Gastroesophageal sphincter (tissue), 4 donors: ENCODE measurements around the gene CHRNA7. TPM values are rescaled to one million over a fixed set of nuclear protein-coding genes. Genes with fewer than 3 reads are reported as not detected.
"Not testable (repeated sequence)": the region's sequence is repeated elsewhere in the genome, so short reads cannot be mapped to it uniquely, and the experiment has no call there.

Source experiments
- ATAC-seq: fragments of 150-250 bp; one replicate; pipeline ENCODE4 v1.9.1; 2016; ENCODE audit warnings: mild to moderate bottlenecking, moderate library complexity
- H3K27ac ChIP-seq, 4 donors: fragments of 200-600 bp; sonication (generic) in 3 of 4; 1 replicate in 3 of 4; 2 replicates in 1 of 4; pipeline ENCODE4 v1.5.1; 2016 to 2019
- H3K27me3 ChIP-seq: fragments of 200-600 bp; sonication (generic); one replicate; pipeline ENCODE4 v1.5.1; 2019
- H3K36me3 ChIP-seq, 2 donors: fragments of 200-600 bp; sonication (generic); one replicate each; pipeline ENCODE4 v1.5.1; 2019; ENCODE audit warnings: control low read depth in 1 of 2
- H3K4me1 ChIP-seq, 3 donors: fragments of 200-600 bp; sonication (generic); 1 replicate in 2 of 3; 2 replicates in 1 of 3; pipeline ENCODE4 v1.5.1; 2016 to 2019; ENCODE audit warnings: control low read depth in 2 of 3
- H3K4me3 ChIP-seq, 2 donors: fragments of 200-600 bp; sonication (generic); one replicate each; pipeline ENCODE4 v1.5.1; 2019; ENCODE audit warnings: mild to moderate bottlenecking in 1 of 2, moderate library complexity in 1 of 2
- H3K9me3 ChIP-seq, 3 donors: fragments of 200-600 bp; sonication (generic); one replicate each; pipeline ENCODE4 v1.5.1; 2017 to 2019; ENCODE audit warnings: control low read depth in 2 of 3
- EP300 ChIP-seq: sonication (generic); formaldehyde crosslinking; IDR thresholded peaks from one replicate; pipeline ENCODE4 v1.6.1; 2017; ENCODE audit warnings: antibody characterized with exemption, mild to moderate bottlenecking
- POLR2A ChIP-seq, 2 donors: fragments of 450-650 bp; IDR thresholded peaks; one replicate each; pipeline ENCODE4 v1.6.1; 2017; ENCODE audit warnings: antibody characterized with exemption in 2 of 2, mild to moderate bottlenecking in 2 of 2, moderate library complexity in 1 of 2
- POLR2AphosphoS5 ChIP-seq: sonication (generic); formaldehyde crosslinking; IDR thresholded peaks from one replicate; pipeline ENCODE4 v1.6.1; 2017; ENCODE audit warnings: antibody characterized with exemption
- WGBS, 2 donors: methylation state at CpG; one replicate each; pipeline ENCODE4 v1.1.5; 2018; ENCODE audit warnings: low coverage in 1 of 2; 5-methylcytosine and 5-hydroxymethylcytosine counted together
- total RNA-seq, 4 donors: library from RNA; depleted of rRNA; stranded (reverse); fragments of >200 nt; gene quantifications; one replicate each; pipeline ENCODE4 v1.1.0, GENCODE V29; 2016
- TF ChIP-seq, protein P1 (sequence below), 4 experiments: fragments of 200-600 bp in 2 of 4; fragments of 450-650 bp in 2 of 4; sonication (generic) in 1 of 4; IDR thresholded peaks; one replicate each; pipeline ENCODE4 v1.5.1; 2017 to 2019; ENCODE audit warnings: antibody characterized with exemption in 4 of 4, mild to moderate bottlenecking in 2 of 4, moderate library complexity in 2 of 4

Gene CHRNA7
- total RNA-seq, 4 donors from 2014 or later, result 0.13 to 2.5 (median 1.0) TPM

DNA sequence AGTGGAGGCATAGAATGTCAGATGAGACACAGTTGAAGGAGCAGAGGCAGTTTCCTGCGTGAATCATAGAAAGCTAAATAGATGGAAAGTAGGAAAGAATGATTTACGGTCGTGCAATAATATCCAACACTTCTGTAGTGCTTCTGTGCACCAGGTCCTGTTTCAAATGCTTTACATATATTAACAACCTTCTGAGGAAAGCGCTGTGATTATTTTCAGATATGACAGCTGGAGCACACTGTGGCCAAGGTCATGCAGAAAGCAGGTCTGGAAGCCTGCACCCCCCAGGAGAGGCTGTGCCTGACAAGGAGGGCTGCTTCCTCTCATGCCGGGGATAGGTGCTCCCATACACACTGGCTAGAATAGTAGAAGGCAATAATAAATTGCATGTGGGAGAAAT, 104.5 kb downstream of the CHRNA7 start:
- TF ChIP-seq, protein P1, sequence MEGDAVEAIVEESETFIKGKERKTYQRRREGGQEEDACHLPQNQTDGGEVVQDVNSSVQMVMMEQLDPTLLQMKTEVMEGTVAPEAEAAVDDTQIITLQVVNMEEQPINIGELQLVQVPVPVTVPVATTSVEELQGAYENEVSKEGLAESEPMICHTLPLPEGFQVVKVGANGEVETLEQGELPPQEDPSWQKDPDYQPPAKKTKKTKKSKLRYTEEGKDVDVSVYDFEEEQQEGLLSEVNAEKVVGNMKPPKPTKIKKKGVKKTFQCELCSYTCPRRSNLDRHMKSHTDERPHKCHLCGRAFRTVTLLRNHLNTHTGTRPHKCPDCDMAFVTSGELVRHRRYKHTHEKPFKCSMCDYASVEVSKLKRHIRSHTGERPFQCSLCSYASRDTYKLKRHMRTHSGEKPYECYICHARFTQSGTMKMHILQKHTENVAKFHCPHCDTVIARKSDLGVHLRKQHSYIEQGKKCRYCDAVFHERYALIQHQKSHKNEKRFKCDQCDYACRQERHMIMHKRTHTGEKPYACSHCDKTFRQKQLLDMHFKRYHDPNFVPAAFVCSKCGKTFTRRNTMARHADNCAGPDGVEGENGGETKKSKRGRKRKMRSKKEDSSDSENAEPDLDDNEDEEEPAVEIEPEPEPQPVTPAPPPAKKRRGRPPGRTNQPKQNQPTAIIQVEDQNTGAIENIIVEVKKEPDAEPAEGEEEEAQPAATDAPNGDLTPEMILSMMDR (IDR thresholded peaks at IDR 0.05), result no peak
- no peak for TF ChIP-seq POLR2A (IDR thresholded peaks at IDR 0.05)
- no peak for TF ChIP-seq POLR2AphosphoS5
- no peak for TF ChIP-seq EP300
- no peak for ATAC-seq
- Histone ChIP-seq H3K27me3 (peaks cover 16% of the 10 kb centered on the region), H3K27ac (no peak overlapping the region), H3K4me1 (no peaks in the 10 kb centered on the region), H3K9me3 (no peaks in the 10 kb centered on the region), H3K4me3 (no peak overlapping the region), H3K36me3 (no peaks in the 10 kb centered on the region)
- WGBS, 2 donors, result 40 to 44% methylated on average over 4 to 5 of the region's 5 CpGs

DNA sequence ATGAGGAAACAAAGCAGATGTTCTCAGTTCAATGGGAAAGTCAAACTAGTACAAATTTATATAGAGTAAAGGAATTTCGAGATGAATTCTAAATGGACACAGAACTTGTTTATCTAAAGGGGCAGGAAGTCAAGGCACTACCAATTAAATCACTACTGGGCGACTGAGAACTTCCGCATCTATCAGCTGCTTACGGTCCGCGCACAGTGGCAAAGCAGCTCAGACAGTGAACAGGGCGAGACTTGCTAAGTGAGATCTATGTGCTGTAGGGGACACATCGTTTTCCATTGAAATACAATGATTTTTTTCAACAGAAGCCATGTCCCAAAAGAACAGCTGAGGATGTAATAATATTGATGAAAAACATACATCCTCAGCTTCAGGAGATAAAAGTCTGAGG, 105.0 kb downstream of the CHRNA7 start:
- H3K4me3 ChIP-seq, result no peak overlapping the region
- WGBS, 2 donors, result 35 to 46% methylated on average over 8 of the region's 8 CpGs
- no peaks in the 10 kb centered on the region for H3K9me3 ChIP-seq
- peaks cover 16% of the 10 kb centered on the region for H3K27me3 ChIP-seq
- TF ChIP-seq, protein P1 (IDR thresholded peaks at IDR 0.05), result no peak
- no peak for TF ChIP-seq EP300
- TF ChIP-seq POLR2AphosphoS5, result no peak
- TF ChIP-seq POLR2A (IDR thresholded peaks at IDR 0.05), result no peak
- H3K4me1 ChIP-seq, result no peaks in the 10 kb centered on the region
- no peaks in the 10 kb centered on the region for H3K36me3 ChIP-seq
- ATAC-seq, result no peak
- no peak overlapping the region for H3K27ac ChIP-seq

DNA sequence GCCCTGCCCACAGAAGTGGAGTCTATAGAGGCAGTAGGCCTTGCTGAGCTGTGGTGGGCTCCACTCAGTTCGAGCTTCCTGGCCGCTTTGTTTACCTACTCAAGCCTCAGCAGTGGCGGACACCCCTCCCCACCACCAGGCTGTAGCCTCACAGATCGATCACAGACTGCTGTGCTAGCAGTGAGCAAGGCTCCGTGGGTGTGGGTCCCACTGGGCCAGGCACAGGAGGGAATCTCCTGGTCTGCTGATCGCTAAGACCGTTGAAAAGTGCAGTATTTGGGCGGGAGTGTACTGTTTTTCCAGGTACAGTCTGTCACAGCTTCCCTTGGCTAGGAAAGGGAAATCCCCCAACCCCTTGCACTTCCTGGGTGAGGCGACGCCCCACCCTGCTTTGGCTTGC, 115.2 kb downstream of the CHRNA7 start:
- not testable (repeated sequence) for H3K27me3 ChIP-seq, ATAC-seq, H3K4me3 ChIP-seq, H3K36me3 ChIP-seq, H3K27ac ChIP-seq, H3K9me3 ChIP-seq, H3K4me1 ChIP-seq
- WGBS, 2 donors, result 88% methylated on average over 8 of the region's 10 CpGs; no CpG with 5 or more reads in 1 of the 2 donors

DNA sequence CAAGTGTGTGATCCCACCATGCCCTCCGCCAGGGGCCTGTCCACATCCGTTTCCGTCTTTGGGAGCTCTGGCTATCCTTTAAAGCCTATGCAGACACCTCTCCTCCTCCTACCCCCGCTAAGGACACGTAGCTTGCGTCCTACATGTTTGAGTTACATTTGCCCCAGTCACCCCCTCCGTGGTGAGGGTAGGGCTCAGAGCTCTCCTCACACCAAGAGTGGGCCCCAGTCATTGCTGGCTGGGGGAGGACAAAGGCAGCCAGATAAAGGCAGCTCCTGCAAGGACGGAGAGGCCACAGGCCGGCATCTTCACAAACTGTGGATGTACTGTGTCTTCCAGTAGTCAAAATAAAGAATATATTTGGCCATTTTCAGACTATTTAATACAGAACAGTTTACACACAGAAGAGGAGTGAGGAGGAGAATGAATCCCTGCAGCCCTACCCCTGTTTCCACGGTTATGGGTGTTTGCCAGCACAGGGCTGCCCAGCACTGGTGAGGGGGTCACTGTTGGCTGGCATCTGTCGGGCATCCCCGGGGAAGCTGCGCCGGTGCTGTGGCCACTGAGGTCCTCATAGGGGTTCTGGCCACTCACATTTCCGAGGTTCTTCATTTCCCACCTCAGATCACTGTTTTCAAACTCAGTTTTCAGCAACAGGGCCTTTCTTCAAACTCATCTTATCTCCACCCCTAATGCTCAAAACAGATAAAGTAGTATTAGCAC, 118.7 kb downstream of the CHRNA7 start:
- no peaks in the 10 kb centered on the region for H3K36me3 ChIP-seq
- H3K4me3 ChIP-seq, result no peak overlapping the region
- TF ChIP-seq POLR2A (IDR thresholded peaks at IDR 0.05), result no peak
- TF ChIP-seq, protein P1 (IDR thresholded peaks at IDR 0.05), result no peak
- no peak for TF ChIP-seq POLR2AphosphoS5
- TF ChIP-seq EP300, result no peak
- no peaks in the 10 kb centered on the region for H3K27me3 ChIP-seq
- H3K4me1 ChIP-seq, result no peaks in the 10 kb centered on the region
- no peak for ATAC-seq
- 82 to 95% methylated on average over 8 to 10 of the region's 15 CpGs for WGBS, 2 donors
- H3K27ac ChIP-seq, result no peak overlapping the region
- H3K9me3 ChIP-seq, result no peaks in the 10 kb centered on the region

DNA sequence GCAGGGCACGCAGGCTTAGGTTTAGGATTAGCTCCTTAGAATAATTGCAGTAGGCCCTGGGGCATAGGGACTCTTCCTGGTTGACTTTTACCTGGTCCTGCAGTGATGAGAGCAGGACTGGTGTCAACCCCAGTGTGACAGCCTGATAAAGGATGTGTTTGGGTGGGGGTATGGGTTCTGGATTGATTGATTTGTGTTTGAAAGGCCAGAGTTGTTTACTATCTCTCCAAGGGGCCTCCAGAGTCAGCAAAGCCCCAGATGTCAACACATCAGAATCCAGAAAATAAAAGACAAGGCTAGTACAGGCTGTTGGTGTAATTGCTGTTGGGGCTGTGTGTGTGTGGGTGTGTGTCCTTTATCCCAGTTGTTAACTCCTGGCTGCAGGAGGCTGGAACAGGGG, 122.3 kb downstream of the CHRNA7 start:
- Histone ChIP-seq H3K27me3 (no peaks in the 10 kb centered on the region), H3K4me1 (no peaks in the 10 kb centered on the region), H3K36me3 (no peaks in the 10 kb centered on the region), H3K4me3 (no peak overlapping the region), H3K9me3 (no peaks in the 10 kb centered on the region), H3K27ac (no peak overlapping the region)
- TF ChIP-seq, protein P1 (IDR thresholded peaks at IDR 0.05), result no peak
- TF ChIP-seq EP300 (no peak), POLR2A (IDR thresholded peaks at IDR 0.05) (no peak), POLR2AphosphoS5 (no peak)
- ATAC-seq, result no peak
- 33% methylated on average over 1 of the region's 1 CpG; no CpG with 5 or more reads in 1 of the 2 donors for WGBS, 2 donors

DNA sequence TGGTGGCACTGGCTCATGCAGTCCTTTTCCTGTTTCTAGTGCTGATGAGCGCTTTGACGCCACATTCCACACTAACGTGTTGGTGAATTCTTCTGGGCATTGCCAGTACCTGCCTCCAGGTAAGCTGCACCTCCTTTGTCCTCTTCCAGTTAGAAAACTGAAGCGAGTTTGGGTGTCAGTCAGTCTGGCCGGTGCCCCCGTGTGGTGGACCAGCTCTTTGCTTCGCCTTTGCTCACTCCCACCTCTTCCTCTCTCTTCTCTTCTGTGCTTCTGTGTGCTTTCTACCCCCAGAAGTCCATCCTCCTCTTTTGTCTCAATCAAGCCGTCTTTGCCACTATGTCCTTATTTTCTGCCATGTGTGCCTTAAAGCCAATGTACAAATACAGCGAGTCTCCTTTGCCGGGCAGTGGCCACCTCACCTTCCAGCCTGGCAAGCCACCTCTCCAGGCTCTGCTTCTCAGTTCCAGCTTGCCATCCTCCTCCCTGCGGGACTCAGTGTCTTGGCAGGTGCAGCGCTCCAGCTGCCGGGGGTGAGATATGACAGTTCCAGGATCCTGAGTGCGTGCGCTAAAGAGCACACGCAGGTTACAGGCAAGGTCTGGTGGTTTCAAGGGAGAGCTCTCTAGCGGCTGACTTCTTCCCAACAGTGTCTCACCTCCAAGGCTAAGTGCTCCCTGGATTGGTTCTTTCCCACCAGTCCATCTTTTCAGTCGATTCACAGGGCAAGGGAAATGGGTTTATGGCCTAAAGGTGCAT, 123.7 kb downstream of the CHRNA7 start:
- not testable (repeated sequence) for H3K4me3 ChIP-seq, H3K9me3 ChIP-seq, H3K27me3 ChIP-seq, ATAC-seq, H3K36me3 ChIP-seq, H3K4me1 ChIP-seq, H3K27ac ChIP-seq
- WGBS, 2 donors, result no CpG with 5 or more reads among the region's 18 CpGs

DNA sequence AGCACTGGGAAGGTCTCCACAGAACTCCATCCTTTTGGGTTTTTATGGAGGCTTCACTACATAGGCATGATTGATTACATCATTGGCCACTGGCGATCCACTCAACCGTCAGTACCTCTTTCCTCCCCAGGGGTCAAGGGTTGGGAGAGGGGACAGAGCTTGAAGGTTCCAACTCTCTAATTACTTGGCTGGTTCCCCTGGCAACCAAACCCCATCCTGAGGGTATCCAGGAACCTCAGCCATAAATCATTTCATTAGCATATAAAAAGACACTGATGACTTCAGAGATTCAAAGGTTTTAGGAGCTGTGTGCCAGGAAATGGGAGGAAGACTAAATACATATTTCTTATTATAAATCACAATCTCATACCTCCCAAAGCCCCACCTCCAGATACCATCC, 131.8 kb downstream of the CHRNA7 start:
- ATAC-seq, result not testable (repeated sequence)
- WGBS, 2 donors, result no CpG with 5 or more reads among the region's 2 CpGs

DNA sequence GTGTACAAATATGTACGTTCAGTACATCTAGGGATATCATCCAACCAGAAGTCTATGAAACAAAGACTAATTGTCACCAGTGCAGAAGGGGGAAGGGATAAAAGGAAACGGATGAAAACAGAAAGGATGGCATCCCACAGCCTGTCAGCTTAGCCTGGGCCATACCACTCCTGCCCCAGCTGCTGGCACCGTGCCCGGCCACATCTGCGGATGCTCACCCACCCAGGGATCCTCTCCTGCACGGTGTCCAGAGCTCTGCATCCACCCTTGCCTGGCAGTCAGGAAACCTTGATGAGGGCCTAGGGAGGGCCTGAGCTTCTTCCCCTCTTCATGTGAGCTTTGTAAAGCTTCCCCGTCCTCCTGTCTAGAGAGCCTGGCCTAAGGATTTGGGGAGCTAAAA, 133.8 kb downstream of the CHRNA7 start:
- not testable (repeated sequence) for H3K27me3 ChIP-seq, H3K9me3 ChIP-seq, H3K36me3 ChIP-seq, H3K4me1 ChIP-seq, H3K4me3 ChIP-seq, ATAC-seq, H3K27ac ChIP-seq
- WGBS, 2 donors, result no CpG with 5 or more reads among the region's 7 CpGs

More for the DNA sequence above, 131.8 kb downstream of the CHRNA7 start:
- not testable (repeated sequence) for H3K9me3 ChIP-seq, H3K4me1 ChIP-seq, H3K4me3 ChIP-seq, H3K27ac ChIP-seq, H3K27me3 ChIP-seq, H3K36me3 ChIP-seq
